LHCN-M2 (cell line): ENCODE results near the gene KLRC2. TPM values are rescaled to one million over a fixed set of nuclear protein-coding genes. Genes with fewer than 3 reads are reported as not detected.

Experiments
- total RNA-seq: library from RNA; depleted of rRNA; stranded (reverse); fragments of >200 nt; gene quantifications from 2 replicates; pipeline ENCODE4 v1.2.3, GENCODE V29; 2014; rRNA removed

The KLRC2 gene
- total RNA-seq, 1 experiment from 2014 or later, result 2.0 TPM

Other genes starting within 250 kb of the KLRC2 start
- gene GABARAPL1, start 223.1 kb downstream of the KLRC2 start, total RNA-seq, result 9.6 and 11.7 TPM in 2 replicates
- gene KLRD1, start 128.1 kb downstream of the KLRC2 start, total RNA-seq, result not detected in 2 replicates
- gene KLRK1, start 46.0 kb downstream of the KLRC2 start, total RNA-seq, result 0.26 and 0.40 TPM in 2 replicates
- not detected in 2 replicates for gene KLRC4, start 26.3 kb downstream of the KLRC2 start, total RNA-seq
- 0.63 TPM in 1 of 2 replicates, not detected in the other for gene KLRC3, start 15.4 kb downstream of the KLRC2 start, total RNA-seq
- not detected in 2 replicates for gene KLRC1, start 17.4 kb upstream of the KLRC2 start, total RNA-seq
- gene EIF2S3B, start 69.9 kb upstream of the KLRC2 start, total RNA-seq, result 0.32 and 0.34 TPM in 2 replicates
- gene MAGOHB, start 177.6 kb upstream of the KLRC2 start, total RNA-seq, result 34.2 and 47.0 TPM in 2 replicates
- gene STYK1, start 238.0 kb upstream of the KLRC2 start, total RNA-seq, result 1.7 and 2.1 TPM in 2 replicates